NCI-H146 treated with DMSO at 0.1 percent for 48 hours (cell line): ENCODE measurements around the gene ARHGAP32.
"Not testable (repeated sequence)": the region's sequence is repeated elsewhere in the genome, so short reads cannot be mapped to it uniquely, and the experiment has no call there.

Experiments
- DNase-seq: peaks from one replicate; lab custom pipeline; 2025; ENCODE audit not compliant: unreplicated experiment; lab: John Stamatoyannopoulos, UW

The ARHGAP32 gene

GRCh38 chr11:128936606-128937251 is 255.4 kb downstream of the ARHGAP32 start:
- DNase-seq: peak; percentile 24

DNA sequence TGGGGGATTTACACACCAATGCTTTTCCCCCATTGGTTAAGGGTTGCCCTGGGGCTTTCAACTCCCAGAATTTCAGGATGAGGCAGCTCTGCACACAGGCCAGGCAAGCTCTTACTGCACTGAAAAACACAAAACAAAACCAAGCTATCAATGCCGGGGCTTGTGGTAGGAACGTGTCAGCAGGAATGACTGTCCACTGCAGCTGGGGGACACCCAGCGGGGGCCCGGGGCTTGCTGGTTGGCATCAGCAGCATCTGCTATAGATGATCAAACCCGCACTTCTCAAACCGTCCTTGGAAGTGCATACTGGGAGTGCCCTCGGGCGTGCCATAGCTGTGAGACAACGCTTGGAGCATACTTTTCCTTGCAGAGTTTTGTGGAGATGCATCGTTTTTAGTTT is 257.2 kb downstream of the ARHGAP32 start:
- DNase-seq: no peak

DNA sequence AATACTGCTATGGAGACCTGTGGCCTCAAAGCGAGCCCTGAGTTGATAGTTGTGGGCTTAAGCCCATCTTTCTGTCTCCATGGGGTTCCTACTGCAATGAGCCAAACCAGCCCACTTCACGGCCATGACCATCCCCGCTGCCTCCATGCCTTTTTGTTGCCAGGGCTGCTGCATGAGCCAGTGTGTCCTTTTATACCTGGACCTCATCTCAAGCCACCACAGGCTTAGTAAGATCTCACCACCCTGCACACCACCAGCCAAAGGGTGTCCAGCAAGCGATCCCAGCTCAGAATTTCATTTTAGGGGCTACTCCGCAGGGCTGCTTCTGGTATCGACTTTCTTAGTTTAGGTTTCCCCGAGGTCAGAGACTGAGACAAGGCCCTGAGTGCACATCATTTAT is 257.8 kb downstream of the ARHGAP32 start:
- no peak for DNase-seq

GRCh38 chr11:128933481-128934178 is 258.5 kb downstream of the ARHGAP32 start:
- DNase-seq: no peak

GRCh38 chr11:128931668-128932067 is 260.5 kb downstream of the ARHGAP32 start:
- DNase-seq: peak; percentile 6

- DNase-seq: no peak
These were observed 261.1 kb downstream of the ARHGAP32 start for GRCh38 chr11:128931066-128931465.

DNA sequence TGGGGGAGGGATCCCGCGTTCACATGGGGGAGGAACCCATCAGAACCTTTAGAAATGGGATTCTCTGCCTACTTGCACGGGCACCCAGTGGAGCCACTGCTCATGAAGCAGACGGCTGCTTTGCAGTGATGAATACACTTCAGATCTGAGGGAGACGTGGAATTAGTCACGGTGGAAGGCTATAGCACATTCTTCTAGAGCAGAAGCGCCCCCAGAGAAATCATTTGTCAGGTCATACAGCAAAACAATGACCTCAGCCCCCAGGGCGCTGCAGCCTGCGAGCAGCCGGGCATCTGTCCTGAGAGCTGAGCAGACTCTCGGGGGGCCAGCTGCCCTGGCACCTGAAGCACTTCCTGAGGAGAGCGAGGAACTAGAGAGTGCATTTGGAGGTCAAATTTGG is 262.1 kb downstream of the ARHGAP32 start:
- no peak for DNase-seq

- DNase-seq: no peak
These were observed 262.7 kb downstream of the ARHGAP32 start for GRCh38 chr11:128929468-128929867.

- DNase-seq: no peak
These were observed 263.7 kb downstream of the ARHGAP32 start for GRCh38 chr11:128928400-128928799.

GRCh38 chr11:128927683-128928336 is 264.3 kb downstream of the ARHGAP32 start:
- no peak for DNase-seq

DNA sequence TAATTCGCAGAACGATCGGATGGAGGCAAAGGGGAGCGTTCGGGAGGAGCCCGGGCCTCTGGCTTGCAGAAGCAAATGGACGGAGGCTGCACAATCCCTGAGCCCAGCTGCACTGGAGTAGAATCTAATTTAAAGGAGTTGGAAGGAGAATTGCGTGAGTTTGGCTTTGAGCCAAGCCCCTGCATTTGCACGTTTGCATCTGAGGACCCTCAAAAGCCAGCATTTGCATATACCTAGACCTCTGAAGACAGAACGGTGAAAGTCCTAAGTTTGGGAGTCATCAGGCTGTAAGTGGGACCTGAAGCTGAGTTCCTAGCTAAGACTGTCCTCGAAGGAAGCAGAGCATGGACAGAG is 265.0 kb downstream of the ARHGAP32 start:
- no peak for DNase-seq

DNA sequence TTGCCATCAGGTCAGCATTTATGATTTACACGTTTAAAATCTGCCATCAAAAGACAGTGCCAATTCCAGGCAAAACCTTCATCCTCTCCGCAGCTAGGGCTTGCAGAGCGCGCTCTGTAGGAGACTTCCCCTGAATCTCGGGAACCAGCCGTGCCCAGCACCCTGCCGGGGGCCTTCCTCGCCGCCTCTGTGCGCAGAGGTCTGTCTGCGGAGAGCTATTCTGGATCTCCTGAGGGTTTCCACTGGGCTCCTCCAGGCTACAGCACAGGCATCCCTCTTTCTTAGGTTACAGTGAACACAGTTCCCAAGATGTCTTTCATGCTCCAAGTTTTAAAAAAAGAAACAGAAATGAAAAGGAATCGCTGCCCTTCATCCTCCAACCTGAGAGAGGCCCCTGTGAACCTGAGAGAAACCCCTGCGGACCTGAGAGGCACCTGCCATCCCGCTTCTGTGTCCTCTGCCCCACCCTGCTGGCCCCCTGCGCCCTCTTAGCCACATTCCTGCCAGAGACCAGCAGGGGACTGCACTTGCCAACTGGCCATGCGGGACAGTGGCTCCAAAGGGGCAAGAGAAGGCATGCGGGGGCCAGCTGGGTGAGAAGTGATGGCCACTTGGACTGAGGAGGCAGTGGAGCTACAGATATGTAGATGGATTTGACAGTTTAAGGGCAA is 265.6 kb downstream of the ARHGAP32 start:
- DNase-seq: no peak

- no peak for DNase-seq
These were observed 266.1 kb downstream of the ARHGAP32 start for GRCh38 chr11:128926000-128926399.

DNA sequence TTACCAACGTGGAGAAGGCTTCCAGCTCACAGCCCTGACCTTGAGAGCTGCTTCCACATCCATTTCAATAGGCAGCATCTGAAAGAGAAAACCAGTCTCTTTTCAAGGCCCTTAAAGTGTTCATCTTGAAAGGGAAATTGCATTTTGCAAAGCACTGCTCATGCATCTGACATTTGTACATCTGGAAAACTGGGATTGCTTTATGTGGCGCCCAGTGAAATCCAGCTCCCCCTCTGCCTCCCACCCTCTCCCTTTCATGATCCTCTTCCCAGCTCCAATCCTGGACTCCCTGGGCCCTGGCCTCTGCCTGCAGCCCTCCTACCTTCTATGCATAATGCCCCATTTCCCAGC is 266.9 kb downstream of the ARHGAP32 start:
- DNase-seq: no peak

- no peak for DNase-seq
These were observed 267.4 kb downstream of the ARHGAP32 start for GRCh38 chr11:128924510-128925249.

- no peak for DNase-seq
These were observed 268.0 kb downstream of the ARHGAP32 start for GRCh38 chr11:128924104-128924503.

- no peak for DNase-seq
These were observed 270.3 kb downstream of the ARHGAP32 start for GRCh38 chr11:128921793-128922192.

DNA sequence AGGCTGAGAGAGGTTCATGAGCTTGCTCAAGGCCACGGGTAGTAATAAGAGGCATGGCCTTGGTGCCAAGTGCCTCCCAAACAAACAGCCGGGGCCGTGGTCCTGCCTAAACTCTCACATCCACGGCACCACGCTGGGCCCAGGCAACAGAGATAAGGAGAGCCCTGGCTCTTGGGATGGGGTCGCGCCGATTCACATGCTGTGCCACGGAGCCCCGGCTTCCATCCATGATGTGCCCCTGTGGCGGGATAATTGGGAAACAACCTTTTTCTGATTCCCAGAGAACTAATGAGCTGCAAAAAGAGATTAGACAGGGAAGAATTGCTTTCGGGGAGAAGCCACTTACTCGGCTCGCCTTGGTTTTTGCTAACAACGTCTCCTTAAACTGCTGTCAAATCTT is 271.5 kb downstream of the ARHGAP32 start:
- no peak for DNase-seq

DNA sequence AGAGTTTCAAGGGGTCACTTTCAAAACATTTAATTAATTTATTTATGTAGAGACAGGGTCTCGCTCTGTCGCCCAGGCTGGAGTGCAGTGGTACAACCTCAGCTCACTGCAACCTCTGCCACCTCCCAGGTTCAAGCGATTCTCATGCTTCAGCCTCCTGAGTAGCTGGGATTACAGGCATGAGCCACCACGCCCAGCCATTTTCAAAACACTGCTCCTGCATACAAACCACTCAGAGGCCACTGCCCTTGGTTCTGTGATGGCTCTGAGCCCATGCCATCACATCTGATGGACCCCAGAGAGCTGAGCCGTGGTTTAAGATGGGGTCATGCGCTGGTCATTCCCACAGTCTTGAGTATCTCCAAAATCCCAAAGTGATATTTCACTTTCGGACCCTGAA is 272.5 kb downstream of the ARHGAP32 start:
- not testable (repeated sequence) for DNase-seq

GRCh38 chr11:128919216-128919615 is 272.9 kb downstream of the ARHGAP32 start:
- DNase-seq: no peak

GRCh38 chr11:128917144-128917724 is 274.9 kb downstream of the ARHGAP32 start:
- no peak for DNase-seq
